Body of pancreas (tissue), 4 donors: ENCODE data around the gene WDR47. TPM values are rescaled to one million over a fixed set of nuclear protein-coding genes. Genes with fewer than 3 reads are reported as not detected.

Experiments
- ATAC-seq: fragments of 150-250 bp; one replicate; pipeline ENCODE4 v1.9.1; 2016
- DNase-seq, 4 donors: peaks; one replicate each; pipeline ENCODE4 v3.0.0-alpha.2; 2019
- H3K27ac ChIP-seq, 4 donors: fragments of 200-600 bp; sonication (generic); 1 replicate in 3 of 4; 2 replicates in 1 of 4; pipeline versions ENCODE4 v1.5.1 to v1.6.1; 2016 to 2019; ENCODE audit warnings: mild to moderate bottlenecking in 1 of 4, mixed read lengths in 1 of 4, moderate library complexity in 1 of 4
- H3K27me3 ChIP-seq, 2 donors: fragments of 200-600 bp; sonication (generic); one replicate each; pipeline ENCODE4 v1.6.0; 2016; ENCODE audit warnings: mild to moderate bottlenecking in 1 of 2
- H3K36me3 ChIP-seq, 2 donors: fragments of 200-600 bp; sonication (generic); replicated peaks in 1 of 2; 2 replicates each; pipeline ENCODE4 v1.5.1; 2016; ENCODE audit warnings: low read depth in 2 of 2; ENCODE audit not compliant: insufficient read depth in 1 of 2
- H3K4me1 ChIP-seq: fragments of 200-600 bp; sonication (generic); one replicate; pipeline ENCODE4 v1.6.0; 2016
- H3K4me3 ChIP-seq, 2 donors: fragments of 200-600 bp; sonication (generic); 1 replicate in 1 of 2; 2 replicates in 1 of 2; pipeline ENCODE4 v1.5.1; 2016 to 2019
- H3K9me3 ChIP-seq, 3 donors: fragments of 200-600 bp; sonication (generic); 1 replicate in 2 of 3; 2 replicates in 1 of 3; pipeline ENCODE4 v1.5.1; 2016
- CTCF ChIP-seq, 7 experiments: fragments of 450-650 bp in 4 of 7; fragments of 200-600 bp in 3 of 7; sonication (generic) in 3 of 7; IDR thresholded peaks; one replicate each; pipeline ENCODE4 v1.5.1; 2016 to 2019; ENCODE audit warnings: antibody characterized with exemption in 7 of 7
- POLR2A ChIP-seq, 3 donors: fragments of 450-650 bp; IDR thresholded peaks; one replicate each; pipeline ENCODE4 v1.6.1; 2016; ENCODE audit warnings: antibody characterized with exemption in 3 of 3, mild to moderate bottlenecking in 2 of 3
- WGBS, 2 donors: methylation state at CpG; one replicate each; pipeline ENCODE4 v1.1.5; 2017; 5-methylcytosine and 5-hydroxymethylcytosine counted together
- intact Hi-C: fragments of 100-400 bp; cut with DNase I; formaldehyde crosslinking; loops from one replicate; pipeline ENCODE4 v1.15.1; 2023
- total RNA-seq, 2 donors: library from RNA; depleted of rRNA; stranded (reverse); fragments of >200 nt; gene quantifications; one replicate each; pipeline ENCODE4 v1.1.0, GENCODE V29; 2016

The WDR47 gene
- total RNA-seq, 2 donors from 2014 or later = 5.6 to 7.3 TPM

- Histone ChIP-seq H3K27me3 (no peaks in the 10 kb centered on the region), H3K4me3 (no peak overlapping the region), H3K9me3 (no peaks in the 10 kb centered on the region), H3K36me3 (peaks cover 0 to 2% of the 10 kb centered on the region in 2 donors), H3K4me1 (peaks cover 15% of the 10 kb centered on the region), H3K27ac (no peak overlapping the region)
- ATAC-seq (no peak), DNase-seq (no peak)
- intact Hi-C loops = no loop called here
- 88 to 96% methylated on average over 3 of the region's 3 CpGs for WGBS, 2 donors
- TF ChIP-seq CTCF (IDR thresholded peaks at IDR 0.05) (no peak), POLR2A (IDR thresholded peaks at IDR 0.05) (no peak)
These were observed 86.8 kb downstream of the WDR47 start for GRCh38 chr1:108955111-108955510.

- H3K27me3 ChIP-seq = no peaks in the 10 kb centered on the region
- DNase-seq (no peak), ATAC-seq (no peak)
- no peak overlapping the region for H3K4me3 ChIP-seq
- H3K9me3 ChIP-seq = no peaks in the 10 kb centered on the region
- no peak overlapping the region for H3K27ac ChIP-seq
- intact Hi-C loops = no loop called here
- 56 to 69% methylated on average over 5 to 6 of the region's 6 CpGs for WGBS, 2 donors
- peaks cover 0 to 2% of the 10 kb centered on the region in 2 donors for H3K36me3 ChIP-seq
- TF ChIP-seq POLR2A (IDR thresholded peaks at IDR 0.05) (no peak), CTCF (IDR thresholded peaks at IDR 0.05) (no peak)
- peaks cover 10% of the 10 kb centered on the region for H3K4me1 ChIP-seq
These were observed 88.5 kb downstream of the WDR47 start for GRCh38 chr1:108953452-108953851.

- WGBS, 2 donors = 92 to 98% methylated on average over 3 of the region's 3 CpGs
- Histone ChIP-seq H3K9me3 (no peaks in the 10 kb centered on the region), H3K27me3 (no peaks in the 10 kb centered on the region), H3K36me3 (peaks cover 0 to 3% of the 10 kb centered on the region in 2 donors), H3K4me3 (no peak overlapping the region), H3K27ac (no peak overlapping the region), H3K4me1 (peaks cover 18% of the 10 kb centered on the region)
- DNase-seq (no peak), ATAC-seq (no peak)
- TF ChIP-seq CTCF (IDR thresholded peaks at IDR 0.05) (no peak), POLR2A (IDR thresholded peaks at IDR 0.05) (no peak)
- intact Hi-C loops = no loop called here
These were observed 90.7 kb downstream of the WDR47 start for GRCh38 chr1:108951242-108951641.

- Histone ChIP-seq H3K9me3 (no peaks in the 10 kb centered on the region), H3K36me3 (peaks cover 0 to 7% of the 10 kb centered on the region in 2 donors), H3K4me3 (no peak overlapping the region), H3K4me1 (peaks cover 15% of the 10 kb centered on the region), H3K27me3 (no peaks in the 10 kb centered on the region), H3K27ac (no peak overlapping the region)
- intact Hi-C loops = no loop called here
- TF ChIP-seq POLR2A (IDR thresholded peaks at IDR 0.05) = no peak
- no peak for TF ChIP-seq CTCF (IDR thresholded peaks at IDR 0.05)
- ATAC-seq (no peak), DNase-seq (no peak)
- WGBS, 2 donors = 80 to 90% methylated on average over 4 of the region's 4 CpGs
These were observed 92.9 kb downstream of the WDR47 start for GRCh38 chr1:108949044-108949443.

- peaks cover 9% of the 10 kb centered on the region for H3K4me1 ChIP-seq
- DNase-seq (no peak), ATAC-seq (no peak)
- 19 to 21% methylated on average over 6 of the region's 6 CpGs for WGBS, 2 donors
- no peak for TF ChIP-seq POLR2A (IDR thresholded peaks at IDR 0.05)
- TF ChIP-seq CTCF (IDR thresholded peaks at IDR 0.05) = no peak
- no peak overlapping the region for H3K4me3 ChIP-seq
- H3K36me3 ChIP-seq = peaks cover 0 to 7% of the 10 kb centered on the region in 2 donors
- H3K27ac ChIP-seq = peak overlapping the region in 1 of 4 donors; percentile 48
- H3K9me3 ChIP-seq = no peaks in the 10 kb centered on the region
- intact Hi-C loops = no loop called here
- H3K27me3 ChIP-seq = no peaks in the 10 kb centered on the region
These were observed 93.9 kb downstream of the WDR47 start for GRCh38 chr1:108947871-108948525.
